HG03039 (cell line): ENCODE results near the gene CD53.
A peak's percentile ranks its signal among the peaks of the same experiment; 100 is the strongest.
"Not testable (repeated sequence)": the region's sequence is repeated elsewhere in the genome, so short reads cannot be mapped to it uniquely, and the experiment has no call there.

Source experiments
- ATAC-seq: cut with Tn5 transposase; IDR thresholded peaks from one replicate; pipeline ENCODE4 v1.9.1; 2021; ENCODE audit warnings: mild to moderate bottlenecking, moderate library complexity; ENCODE audit not compliant: unreplicated experiment

The CD53 gene, protein sequence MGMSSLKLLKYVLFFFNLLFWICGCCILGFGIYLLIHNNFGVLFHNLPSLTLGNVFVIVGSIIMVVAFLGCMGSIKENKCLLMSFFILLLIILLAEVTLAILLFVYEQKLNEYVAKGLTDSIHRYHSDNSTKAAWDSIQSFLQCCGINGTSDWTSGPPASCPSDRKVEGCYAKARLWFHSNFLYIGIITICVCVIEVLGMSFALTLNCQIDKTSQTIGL

DNA sequence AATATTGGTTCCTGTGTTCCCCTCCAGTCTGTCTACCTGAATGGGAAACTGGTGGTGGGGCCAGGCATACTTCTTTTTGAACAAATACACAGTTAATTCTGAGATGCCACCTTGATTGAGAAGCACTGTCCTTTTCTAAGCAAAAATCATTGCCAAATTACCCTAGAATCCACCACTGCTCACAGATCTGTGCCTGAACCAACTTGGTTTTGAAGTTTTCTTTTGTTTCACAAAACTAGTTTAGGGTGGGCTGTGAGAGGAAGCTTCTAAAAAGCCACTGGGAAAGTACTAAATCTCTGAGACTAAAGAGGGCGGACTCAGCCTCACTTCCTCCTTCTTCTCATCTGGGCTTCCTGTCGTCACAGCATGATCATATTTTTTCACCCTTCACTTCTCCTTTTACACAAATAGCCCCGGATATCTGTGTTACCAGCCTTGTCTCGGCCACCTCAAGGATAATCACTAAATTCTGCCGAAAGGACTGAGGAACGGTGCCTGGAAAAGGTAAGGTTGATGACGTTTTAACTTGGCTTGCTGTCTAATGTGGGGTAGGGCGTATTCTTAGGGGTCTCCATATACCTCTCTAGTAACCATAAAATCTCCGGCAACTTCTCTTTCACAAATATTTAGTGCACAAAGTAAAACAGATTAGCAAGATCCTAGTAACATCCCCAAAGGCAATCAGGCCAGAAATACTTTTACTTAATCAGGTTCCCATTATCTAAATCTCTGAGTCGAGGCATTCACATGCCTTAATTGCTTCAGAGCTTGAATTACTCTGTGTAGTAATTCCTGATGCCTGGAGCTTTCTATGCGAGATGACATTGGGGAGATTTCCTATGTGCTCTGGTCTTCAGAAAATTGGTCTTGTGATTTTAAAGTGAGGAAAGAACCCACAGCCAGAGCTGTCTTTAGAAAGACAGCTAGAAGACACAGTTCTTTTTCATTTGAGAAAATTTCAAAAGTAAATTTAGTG, at the start of gene CD53:
Gene CD53 (plus strand): TSS at position 404 of the 976 bp plus-strand sequence. CDS start 18,261 bp downstream, outside the sequence.
- peak; percentile 47 for ATAC-seq

DNA sequence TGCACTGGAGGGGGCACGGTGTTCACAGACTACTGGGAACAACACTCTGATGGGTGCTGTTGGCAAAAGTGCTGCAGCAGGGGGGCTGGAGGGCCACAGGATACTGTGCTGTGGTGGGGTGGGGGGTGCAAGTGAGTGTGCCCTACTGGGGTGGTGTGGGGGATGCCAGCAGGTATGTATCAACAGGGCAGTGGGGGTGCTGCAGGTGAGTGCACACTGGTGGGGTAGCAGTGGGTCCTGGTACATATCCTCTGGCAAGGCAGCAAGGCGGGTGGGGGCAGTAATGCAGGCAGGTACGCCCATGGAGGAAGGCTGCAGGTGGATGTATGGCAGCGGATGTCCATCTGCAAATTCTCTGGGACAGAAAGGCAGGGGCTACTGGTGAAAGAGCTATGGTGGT, 48.8 kb upstream of the CD53 start:
- ATAC-seq = no peak

DNA sequence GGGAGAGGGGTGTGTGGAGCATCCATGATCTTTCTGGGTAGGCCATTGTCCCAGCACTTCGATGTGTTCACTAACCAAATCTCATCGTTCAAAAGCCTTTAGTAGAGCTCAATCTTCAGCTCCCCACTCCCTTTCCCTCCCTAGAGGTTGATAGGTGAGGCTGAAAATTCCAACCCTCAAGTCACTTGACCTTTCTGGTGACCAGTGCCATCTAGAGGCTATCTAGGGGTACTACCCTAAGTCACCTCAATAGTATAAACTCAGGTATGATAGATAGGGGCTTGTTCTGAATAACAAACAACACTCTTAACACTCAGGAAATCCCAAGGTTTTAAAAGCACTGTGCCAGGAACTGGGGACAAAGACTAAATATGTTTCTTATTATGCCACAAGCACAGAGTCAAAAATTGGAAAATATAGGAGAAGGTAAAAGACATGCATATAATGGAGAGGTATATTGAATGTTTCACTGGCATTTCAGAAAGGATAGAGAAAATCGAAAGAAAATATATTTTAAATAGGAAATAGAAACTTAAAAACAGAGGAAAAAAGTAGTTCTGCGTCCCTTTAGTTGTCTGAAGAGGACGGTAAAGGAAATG, 42.9 kb upstream of the CD53 start:
- ATAC-seq = no peak

DNA sequence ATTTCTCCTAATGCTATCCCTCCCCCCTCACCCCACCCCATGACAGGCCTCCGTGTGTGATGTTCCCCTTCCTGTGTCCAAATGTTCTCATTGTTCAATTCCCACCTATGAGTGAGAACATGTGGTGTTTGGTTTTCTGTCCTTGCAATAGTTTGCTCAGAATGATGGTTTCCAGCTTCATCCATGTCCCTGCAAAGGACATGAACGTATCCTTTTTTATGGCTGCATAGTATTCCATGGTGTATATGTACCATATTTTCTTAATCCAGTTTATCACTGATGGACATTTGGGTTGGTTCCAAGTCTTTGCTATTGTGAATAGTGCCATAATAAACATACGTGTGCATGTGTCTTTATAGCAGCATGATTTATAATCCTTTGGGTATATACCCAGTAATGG, 39.2 kb upstream of the CD53 start:
- ATAC-seq = not testable (repeated sequence)

DNA sequence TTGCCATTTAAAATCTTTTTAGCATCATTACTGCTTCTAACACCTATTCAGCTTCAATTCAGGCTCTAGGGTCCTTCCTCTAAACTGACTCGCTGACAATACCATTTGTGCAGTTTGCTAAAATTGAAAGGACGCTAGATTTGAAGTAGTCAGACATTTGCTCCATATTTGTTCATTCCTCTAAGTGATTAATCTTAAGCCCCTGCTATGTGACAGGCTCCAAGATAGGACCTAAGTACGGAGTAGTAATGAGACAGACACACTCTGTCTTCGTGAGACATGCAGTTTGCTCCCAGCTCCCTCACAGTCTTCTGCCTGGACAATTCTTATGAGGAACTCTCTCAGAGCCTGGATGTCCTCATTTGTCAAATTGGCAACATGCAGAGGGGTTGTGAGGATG, 26.1 kb upstream of the CD53 start:
- ATAC-seq = no peak

DNA sequence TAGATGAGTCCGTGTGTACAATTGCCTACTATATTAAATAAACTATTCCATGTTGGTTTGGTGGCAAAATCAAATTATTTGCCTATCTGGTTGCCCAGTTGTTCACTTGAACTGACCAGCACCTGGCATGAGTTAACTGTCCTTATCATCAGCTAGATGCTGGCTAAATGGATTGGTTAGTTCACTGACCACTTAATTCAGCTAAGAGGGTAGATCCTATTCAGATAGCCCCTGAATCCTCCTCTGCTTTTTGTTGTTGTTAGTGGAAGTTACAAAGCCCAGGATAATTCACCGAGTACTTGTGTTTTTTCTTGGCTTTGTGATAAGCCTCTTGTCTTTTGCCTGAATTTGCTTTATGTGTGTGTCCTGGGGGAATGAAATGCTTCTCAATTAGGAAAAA, 22.8 kb upstream of the CD53 start:
- no peak for ATAC-seq

DNA sequence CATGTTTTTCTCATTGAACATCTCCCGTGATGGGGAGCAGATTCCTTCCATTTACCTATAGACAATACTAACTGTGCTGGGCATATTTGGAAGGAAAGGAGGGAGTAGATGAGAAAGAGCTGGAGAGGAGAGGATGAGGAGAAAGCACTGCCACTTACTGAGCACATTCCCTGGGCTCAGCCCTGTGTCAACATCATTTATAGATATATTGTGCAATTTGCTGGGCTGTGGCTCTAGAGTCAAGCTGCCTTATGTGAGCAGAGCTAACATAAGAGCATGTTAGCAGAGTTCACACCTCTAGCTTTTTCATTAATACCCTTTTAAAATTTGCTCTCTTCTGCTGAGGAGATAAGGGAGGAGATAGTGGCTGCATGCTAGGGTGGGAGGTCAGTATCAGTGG, 22.3 kb upstream of the CD53 start:
- no peak for ATAC-seq

DNA sequence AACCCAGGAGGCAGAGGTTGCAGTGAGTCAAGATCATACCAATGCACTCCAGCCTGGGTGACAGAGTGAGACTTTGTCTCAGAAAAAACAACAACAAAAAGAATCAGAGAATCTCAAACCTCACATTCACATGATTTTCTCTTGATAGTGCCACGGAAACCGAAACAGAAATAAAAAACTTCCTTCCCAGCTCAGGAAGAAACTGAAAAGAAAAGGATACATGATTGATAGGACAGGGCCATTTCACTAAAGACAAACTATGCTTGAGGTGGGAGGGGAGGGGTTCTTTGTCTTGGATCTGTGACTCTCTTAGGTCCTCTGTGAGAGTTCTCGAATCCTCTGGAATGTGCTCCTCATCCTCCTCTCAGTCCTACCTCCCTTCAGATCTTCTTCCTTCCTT, 19.8 kb upstream of the CD53 start:
- ATAC-seq = no peak

DNA sequence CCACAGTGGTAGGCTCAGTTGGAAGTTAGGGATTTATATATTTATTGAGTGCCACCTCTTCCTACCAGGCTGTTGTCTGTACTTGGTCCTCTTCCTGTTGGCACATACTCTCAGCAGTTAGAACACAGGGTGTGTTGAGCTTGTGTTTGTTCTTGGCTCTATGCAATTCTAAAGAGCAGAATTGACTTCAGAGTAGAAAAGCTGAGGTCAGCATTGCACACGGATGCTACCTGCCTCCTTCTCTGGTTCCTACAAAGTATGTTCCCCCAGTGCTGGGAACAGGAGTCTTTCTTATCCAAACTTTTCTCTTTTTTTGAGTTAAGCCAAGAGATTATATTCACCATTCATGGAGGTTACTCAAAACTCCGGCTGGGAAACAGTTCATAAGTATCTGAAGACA, 16.5 kb upstream of the CD53 start:
- no peak for ATAC-seq

DNA sequence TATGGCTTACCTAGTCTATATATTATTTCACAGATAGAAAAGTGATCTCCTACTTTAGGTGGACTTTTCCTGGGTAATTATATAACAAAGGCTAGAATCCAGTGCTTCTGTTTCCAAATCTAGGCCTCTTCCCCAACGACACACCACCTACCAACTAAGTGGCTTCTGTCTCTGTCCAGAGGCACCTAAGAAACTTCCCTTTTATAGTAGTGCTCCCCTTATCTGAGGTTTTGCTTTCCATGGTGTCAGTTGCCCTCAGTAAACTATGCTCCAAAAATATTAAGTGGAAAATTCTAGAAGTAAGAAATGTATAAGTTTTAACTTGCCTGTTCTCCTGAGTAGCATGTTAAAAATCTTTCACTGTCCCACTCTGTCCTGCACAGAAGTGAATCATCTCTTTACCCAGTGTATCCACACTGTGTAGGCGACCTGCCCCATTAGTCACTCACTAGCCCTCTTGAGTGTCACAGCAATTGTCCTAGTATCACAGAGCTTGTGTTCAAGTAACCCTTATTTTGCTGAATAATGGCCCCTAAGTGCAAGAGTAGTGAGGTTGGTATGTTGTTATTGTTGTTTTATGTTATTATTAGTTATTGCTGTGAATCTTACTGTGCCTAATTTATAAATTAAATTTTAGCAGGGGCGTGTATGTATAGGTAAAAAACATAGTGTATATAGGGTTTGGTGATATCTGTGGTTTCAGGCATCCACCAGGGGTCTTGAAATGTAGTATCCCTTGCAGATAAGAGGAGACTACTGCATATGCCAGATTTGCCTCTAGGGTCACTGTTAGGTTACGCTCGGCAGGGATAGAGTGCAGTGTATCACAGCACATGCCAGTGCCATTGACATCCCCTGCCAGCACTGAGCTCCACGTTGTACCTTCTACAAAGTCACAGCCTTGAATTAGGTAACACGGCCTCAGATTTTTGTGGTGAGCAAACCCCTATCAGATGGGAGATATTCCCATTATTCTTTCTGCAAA, 14.7 kb upstream of the CD53 start:
- ATAC-seq = no peak

DNA sequence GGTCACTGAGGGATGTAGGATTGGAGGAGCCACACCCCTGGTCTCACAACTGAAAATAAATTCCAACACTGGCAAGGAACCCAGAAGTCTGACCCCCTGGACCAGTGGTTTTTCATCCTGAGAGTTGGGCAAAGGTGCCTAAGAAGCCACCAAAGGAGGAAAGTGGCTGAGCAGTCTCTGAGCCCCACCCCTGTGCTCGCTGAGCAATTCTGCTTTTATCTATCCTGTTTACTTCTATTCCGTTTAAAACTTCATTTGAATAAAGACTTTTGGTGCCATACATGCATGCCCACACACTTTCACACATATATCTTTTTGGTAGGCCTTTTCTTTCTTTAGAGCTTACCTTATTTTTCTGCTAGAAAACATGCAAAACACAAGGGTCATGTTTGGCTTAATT, 13.9 kb upstream of the CD53 start:
- no peak for ATAC-seq

DNA sequence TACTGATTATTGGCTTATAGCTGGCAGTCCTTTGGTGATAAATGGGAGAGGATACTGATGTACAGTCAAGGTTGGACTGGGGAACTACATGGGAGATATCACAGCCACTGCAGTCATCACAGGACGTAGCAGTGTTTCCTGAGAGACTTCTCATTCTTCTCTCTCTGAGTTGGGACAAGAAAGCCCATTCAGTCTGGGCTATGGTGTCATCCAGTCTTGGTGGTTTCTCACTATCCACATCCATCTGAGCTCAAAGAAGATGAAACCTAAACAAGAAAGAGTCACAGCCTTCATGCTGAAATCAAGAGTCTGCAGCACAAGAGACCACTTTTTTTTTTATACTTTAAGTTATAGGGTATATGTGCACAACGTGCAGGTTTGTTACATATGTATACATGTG, 12.8 kb upstream of the CD53 start:
- no peak for ATAC-seq

DNA sequence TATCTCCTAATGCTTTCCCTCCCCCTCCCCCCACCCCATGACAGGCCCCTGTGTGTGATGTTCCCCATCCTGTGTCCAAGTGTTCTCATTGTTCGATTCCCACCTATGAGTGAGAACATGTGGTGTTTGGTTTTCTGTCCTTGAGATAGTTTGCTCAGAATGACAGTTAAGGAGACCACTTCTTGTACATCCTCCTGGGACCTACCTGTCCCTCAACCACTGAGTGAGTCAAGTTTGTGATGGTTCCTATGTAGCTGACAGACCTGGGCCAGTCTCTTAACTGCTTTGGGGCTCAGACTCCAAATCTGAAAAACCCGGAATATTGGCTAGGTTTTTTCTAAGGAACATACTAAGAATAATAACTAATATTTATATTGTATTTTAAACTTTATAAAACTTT, 12.3 kb upstream of the CD53 start:
- ATAC-seq = not testable (repeated sequence)

DNA sequence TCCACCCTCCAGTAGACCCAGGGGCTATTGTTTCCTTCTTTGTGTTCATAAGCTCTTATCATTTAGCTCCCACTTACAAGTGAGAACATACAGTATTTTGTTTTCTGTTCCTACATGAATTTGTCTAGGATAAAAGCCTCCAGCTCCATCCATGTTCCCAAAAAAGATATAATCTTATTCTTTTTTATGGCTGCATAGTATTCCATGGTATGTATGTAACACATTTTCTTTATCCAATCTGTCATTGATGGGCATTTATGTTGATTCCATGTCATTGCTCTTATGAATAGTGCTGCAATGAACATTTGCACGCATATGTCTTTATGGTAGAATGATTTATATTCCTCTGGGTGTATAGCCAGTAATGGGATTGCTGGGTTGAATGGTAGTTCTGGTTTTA, 11.0 kb upstream of the CD53 start:
- not testable (repeated sequence) for ATAC-seq

DNA sequence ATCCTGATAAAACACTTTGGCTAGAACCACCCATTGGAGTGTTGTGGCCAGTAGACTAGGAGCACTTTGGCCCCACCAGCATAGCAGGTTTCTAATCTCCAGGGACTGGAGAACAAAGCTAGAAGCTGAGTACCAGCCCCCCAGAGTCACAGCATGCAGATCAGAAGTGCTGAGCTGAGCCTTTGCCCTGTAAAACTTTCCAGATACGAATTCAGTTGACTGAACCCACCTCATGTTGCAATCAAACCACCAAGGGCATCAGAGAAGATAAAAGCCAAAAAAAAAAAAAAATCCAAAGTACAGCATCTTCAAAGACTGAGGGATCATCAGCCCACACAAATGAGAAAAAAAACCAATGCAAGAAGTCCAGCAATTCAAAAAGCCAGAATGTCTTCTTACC, 8.7 kb upstream of the CD53 start:
- no peak for ATAC-seq

DNA sequence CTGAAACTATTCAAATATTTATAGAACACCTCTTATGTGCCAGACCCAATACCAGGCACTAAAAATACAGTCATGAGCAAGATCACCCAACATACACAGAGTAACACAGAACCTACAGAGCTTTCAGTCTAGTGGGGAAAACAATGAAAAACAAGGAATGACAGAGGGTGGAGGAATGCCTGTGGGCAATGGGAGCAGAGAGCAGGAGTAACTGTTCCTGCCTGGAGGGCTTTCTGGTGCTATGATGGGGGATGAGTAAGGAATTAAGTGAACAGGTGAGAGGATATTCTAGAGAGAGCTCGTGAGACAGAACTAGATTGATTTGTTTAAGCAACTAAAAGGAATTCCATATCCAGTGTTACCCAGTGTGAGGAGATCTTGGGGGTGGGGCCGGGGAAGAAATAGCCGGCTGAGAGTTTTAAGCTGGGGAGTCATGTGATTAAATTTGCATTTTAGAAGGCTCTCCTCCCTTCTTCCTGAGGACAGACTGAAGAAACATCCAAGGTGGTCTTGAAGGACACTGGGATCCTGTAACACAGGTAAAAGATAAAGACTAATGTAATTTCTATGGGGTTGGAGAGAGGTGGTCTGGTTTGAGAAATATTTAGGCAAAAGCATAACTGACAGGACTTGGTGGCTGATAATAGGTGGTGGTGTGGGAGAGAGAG, 2.1 kb upstream of the CD53 start:
- ATAC-seq = no peak

DNA sequence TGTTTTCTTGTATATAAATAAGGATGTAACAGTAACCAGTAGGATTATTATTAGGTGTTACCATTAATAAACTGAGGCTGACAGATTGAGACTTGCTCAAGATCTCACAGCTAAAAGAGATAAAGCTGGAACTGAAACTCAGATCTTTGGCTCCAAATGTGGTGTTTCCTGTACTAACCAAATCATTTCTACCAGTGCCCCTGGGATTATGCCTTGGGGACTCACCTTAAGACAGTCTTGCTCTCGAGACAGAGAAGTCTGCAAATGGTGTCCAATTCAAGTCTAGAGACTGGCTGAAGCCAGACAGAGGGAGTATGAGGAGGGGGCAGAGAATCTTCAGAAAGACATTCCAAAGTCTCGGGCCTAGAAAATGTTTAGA, 593 bp upstream of the CD53 start:
- ATAC-seq = no peak

DNA sequence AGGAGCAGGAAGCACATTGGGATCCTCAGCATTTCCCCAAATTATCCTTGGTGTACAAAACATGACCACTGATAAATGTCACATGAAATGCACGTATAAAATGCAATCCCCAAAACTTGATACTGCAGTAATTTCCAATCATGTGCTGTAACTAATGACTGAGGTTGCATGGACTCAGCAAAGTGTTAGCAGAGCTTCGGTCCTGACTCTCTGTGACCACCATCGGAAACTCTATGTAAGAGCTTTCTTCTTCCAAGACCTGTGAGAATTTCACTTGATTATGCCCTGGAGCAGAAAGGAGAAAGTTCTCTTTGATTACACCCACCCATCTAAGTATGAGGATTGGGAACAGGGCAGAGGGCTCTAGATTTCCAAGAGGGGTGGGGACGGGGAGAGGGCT, 908 bp downstream of the CD53 start:
- ATAC-seq = no peak

DNA sequence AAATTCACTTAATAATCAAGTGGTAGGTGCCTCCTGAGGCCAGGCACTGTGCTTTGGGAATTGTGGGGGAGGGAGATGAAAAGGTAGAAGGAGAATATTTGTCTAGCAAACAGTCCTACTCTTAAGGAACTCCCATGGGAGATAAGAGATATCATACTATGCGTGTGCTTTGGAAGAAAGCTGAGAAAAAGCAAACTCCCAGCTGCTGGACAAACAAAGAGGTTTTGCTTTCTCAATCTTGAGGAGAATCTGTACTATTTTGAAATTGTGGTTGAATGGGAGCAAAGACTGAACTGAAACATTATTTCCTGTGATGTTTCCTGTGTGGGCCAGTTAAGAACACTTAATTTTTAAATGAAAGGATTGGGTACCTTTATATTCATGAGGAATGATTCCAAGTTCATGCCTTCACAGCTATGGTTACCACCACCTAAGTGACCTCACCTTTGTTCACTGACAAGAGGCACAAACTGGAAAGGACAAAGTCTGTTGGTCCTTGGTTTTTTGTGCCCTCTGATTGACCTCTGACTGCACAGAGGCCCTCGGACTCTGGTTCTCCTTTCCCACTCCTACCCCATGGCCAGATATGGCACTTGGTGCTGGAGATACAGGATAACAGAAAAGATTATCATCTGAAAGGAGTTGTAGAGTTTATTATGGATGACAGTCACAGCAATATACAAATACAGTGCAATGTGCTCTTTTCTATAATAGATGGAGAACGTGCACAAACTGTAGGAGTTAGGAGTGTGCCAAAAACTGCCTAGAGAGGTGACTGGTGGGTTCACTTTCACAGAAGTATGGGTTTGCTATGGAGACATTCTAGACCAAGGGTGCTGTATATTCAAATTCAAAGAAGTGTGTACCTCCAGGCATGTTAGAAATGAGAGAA, 1.6 kb downstream of the CD53 start:
- ATAC-seq = no peak
